ENCODE data around the gene TRIM58.

DNA sequence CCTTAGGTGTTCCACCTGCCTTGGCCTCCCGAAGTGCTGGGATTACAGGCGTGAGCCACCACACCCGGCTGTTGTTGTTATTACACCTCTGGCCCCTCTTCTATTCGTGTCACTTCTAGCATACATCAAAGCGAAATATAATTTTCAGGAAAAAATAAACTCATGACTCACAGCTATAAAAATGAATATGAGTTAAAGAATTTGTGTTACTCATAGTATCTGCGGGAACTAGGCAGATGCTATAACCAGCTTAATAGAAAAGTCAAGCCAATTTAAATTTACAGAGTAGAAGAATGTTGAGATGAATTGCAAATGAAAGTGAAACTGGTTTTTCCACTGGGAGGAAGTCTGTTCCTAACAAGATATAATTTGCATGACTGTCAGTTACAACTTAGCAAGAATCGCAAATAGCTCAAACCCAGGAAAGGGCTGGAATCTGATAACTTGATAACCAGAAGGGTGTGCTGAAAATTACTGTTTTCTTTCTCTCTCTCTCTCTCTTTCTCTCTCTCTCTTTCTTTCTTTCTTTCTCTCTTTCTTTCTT is 49.6 kb downstream of the TRIM58 start:
- no peak for TF ChIP-seq EZH2 (IDR thresholded peaks at IDR 0.05; ENCODE audit: borderline replicate concordance, low read length)
- TF ChIP-seq, protein P1, sequence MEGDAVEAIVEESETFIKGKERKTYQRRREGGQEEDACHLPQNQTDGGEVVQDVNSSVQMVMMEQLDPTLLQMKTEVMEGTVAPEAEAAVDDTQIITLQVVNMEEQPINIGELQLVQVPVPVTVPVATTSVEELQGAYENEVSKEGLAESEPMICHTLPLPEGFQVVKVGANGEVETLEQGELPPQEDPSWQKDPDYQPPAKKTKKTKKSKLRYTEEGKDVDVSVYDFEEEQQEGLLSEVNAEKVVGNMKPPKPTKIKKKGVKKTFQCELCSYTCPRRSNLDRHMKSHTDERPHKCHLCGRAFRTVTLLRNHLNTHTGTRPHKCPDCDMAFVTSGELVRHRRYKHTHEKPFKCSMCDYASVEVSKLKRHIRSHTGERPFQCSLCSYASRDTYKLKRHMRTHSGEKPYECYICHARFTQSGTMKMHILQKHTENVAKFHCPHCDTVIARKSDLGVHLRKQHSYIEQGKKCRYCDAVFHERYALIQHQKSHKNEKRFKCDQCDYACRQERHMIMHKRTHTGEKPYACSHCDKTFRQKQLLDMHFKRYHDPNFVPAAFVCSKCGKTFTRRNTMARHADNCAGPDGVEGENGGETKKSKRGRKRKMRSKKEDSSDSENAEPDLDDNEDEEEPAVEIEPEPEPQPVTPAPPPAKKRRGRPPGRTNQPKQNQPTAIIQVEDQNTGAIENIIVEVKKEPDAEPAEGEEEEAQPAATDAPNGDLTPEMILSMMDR (conservative IDR thresholded peaks at IDR 0.05 in 1 of 2, IDR thresholded peaks at IDR 0.05 in 1 of 2; ENCODE audit: extremely low read depth in 1 of 2, insufficient read depth in 1 of 2, low read depth in 1 of 2, low read length in 2 of 2) = no peak

Data from mammary epithelial cell (primary cell).